HG02840 (cell line): Measurements from ENCODE around the gene ADAMTS2.

Source experiments
- ATAC-seq: cut with Tn5 transposase; IDR thresholded peaks from one replicate; pipeline ENCODE4 v1.9.1; 2021; ENCODE audit warnings: mild to moderate bottlenecking, moderate library complexity, moderate number of reproducible peaks; ENCODE audit not compliant: unreplicated experiment, low FRiP score

Gene ADAMTS2

GRCh38 chr5:179169836-179170235 is 175.4 kb downstream of the ADAMTS2 start:
- no peak for ATAC-seq

GRCh38 chr5:179168664-179169063 is 176.6 kb downstream of the ADAMTS2 start:
- ATAC-seq: no peak

- no peak for ATAC-seq
Measured at GRCh38 chr5:179167871-179168451, 177.3 kb downstream of the ADAMTS2 start.

GRCh38 chr5:179166886-179167841 is 178.1 kb downstream of the ADAMTS2 start:
- no peak for ATAC-seq

DNA sequence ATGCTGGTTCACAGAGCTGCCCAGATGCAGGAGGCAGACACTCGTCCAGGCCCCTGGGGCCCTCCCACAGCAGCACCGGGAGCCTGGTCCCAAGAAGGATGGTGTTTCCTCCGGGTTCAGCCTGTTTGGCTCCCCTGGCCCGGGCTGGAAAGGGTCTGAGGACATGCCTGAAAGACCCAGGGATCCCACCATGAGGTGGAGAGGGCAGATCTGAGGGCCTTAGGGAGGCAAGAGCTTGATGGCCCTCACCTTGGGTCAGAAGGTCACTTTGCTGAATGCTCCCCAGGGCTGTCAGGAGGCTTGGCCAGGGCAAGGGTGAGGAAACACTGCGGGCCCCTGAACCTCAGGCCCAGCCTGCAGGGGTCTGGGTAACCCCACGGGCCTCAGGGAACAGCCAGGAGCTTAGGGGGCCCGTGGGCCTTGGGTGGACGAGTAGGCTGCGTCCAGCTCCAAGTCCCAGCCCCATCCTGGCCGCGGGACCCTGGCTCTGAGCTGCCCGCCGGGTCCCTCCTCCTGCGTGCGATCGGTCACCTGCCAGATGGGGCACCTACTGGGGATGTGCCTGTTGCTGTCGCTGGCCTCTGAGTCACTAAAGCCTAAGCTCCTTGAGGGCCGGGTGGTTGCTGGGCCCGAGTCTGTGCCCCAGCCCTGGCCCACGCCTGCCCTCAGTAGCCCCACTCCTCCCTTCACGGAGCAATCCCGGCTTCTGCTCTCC is 178.9 kb downstream of the ADAMTS2 start:
- ATAC-seq: no peak

DNA sequence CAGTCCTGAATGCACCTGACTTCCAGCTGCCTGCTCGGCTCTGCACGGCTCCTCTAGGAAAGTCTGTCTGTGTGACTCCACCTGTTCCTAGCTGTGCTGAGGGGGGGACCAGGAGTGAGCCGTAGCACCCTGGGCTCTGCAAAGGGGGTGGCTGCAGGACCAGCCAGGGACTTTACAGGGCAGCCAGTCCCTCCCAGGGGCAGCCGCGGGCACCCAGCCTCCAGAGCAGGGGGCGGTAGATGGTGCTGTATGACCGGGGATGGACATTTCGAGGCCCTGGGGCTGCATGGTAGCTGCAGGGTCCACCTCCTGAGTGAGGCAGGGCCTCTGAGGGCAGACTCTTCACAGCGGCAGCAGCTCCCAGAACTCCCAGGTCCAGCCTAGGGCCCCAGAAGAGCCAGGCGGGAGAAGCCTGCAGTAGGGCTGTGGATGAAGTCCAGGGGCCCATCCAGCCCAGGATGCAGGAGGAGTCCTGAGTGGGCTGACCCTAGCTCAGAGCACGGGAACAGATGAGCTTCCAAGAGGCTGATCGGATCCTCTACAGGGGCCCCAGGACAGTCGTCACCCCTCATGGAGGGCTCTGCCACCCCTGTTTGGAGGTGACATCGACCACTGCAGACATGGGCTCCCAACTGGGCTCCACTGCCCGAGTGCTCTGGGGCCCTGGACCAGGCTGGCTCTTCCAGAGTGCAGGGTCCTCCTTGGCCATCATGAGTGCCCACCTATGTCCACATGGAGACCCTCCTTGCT is 179.7 kb downstream of the ADAMTS2 start:
- no peak for ATAC-seq

- ATAC-seq: no peak
Measured at GRCh38 chr5:179164331-179165311, 180.6 kb downstream of the ADAMTS2 start.

DNA sequence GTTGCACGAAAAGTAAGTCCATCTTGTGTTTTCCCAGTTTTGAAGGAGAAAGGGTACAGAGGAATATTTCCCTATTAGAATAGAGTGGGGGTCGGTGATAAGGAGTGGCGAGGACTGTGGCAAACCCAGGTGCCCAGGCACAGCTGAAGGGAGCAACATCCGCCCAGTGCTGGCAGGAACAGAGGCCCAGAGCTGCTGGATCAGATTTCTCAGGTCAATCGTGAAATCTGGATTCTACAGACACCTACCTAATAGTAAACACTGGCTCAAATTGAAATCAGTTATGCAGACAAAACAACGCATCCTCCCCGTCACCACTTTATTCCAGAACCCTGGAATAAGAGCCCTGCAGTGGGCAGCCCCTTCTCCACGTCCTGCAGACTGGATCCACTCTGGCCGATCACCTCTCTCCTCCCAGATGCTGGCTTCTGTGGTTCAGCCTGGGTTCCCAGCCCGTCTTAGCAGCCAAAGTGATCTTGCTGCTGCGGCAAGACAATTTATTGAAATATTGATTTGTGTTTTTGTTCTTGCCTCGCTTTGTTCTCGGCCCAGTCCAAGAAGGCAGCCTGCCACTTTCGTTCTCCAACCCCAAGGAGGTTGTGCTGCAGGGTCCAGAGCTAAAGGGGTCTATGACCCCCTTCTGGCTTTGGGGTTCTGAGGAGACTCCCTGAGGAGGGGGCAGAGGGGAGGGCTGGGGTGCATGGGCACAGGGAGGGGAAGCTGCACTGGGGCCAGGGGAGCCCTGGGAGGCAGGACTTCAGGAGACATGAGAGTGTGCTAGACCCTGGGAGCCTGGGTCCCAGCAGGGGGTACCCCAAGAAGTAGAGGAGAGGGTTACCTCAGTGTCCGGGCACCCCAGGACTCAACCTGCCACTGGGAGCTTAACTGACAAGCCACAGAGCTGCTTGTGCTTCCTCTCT is 181.8 kb downstream of the ADAMTS2 start:
- ATAC-seq: no peak

- ATAC-seq: no peak
Measured at GRCh38 chr5:179162351-179163235, 182.7 kb downstream of the ADAMTS2 start.

DNA sequence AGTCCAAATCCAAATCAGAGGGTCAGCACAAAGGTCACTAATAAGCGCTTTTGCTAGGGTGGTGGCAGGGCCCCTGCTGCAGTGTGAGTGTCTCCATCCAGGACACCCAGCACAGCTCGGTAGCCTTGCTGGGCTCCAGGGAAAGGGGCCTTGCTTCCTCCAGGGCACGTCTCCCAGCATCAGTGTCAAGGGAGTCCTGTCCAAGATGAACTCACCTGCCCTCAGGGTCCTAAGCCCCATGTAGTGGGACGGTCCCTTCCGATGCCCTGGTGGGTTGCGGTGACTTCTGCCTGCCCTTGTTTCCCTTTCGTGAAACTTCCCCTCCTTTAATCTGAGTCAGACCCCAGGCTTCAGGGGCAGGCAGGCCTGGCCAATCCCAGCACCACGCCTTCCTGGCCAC is 183.4 kb downstream of the ADAMTS2 start:
- ATAC-seq: no peak

GRCh38 chr5:179160584-179160983 is 184.7 kb downstream of the ADAMTS2 start:
- ATAC-seq: no peak

GRCh38 chr5:179158556-179158955 is 186.7 kb downstream of the ADAMTS2 start:
- ATAC-seq: no peak

DNA sequence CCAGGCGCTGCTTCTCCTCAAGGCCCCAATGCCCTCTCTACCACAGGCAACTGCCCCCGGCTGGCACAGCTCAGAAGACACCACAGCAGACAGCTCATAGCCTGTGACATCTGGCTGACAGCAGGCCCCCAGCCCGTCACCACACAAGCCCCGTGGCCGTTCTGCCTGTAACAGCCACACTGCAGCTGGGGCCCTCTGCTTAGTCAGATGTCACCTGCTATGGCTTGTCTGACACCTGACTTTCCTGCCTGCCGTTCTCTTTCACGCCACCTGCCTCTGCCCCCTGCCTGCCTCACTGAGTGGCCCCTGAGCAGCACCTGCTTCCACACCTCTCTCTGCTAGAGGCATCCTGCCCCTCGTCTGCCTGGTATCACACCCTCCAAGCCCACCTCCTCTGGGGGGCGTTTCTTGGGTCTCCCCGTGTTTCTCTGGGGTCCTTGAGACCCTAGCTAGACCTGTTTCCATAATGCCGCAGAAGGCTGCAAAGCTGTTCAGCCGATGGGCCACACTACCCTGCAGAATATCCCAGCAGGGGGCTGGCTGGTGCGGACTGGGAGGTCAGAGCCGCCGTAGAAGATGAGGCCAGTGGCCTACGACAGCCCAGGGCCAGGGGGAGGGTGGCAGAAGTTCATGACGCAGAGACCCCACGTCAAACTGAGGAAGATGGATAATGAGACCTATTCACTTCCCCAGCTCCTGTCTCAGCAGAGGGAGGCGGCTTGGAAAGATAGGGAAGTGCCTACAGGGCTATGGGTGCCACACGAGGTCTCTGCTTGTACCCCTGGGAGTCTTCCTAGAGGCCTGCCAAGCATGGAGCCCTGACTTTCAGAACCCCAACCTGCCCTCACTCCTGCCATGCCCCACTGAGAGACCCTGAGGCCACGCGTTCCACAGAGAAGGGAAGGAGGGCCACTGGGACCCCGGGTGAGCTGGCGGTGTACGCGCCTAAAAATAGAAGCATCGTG is 190.0 kb downstream of the ADAMTS2 start:
- ATAC-seq: no peak

GRCh38 chr5:179154346-179154990 is 190.8 kb downstream of the ADAMTS2 start:
- no peak for ATAC-seq

GRCh38 chr5:179153921-179154345 is 191.3 kb downstream of the ADAMTS2 start:
- ATAC-seq: no peak
